Measurements from ENCODE around the gene TSEN15.
"Not testable (repeated sequence)": the region's sequence is repeated elsewhere in the genome, so short reads cannot be mapped to it uniquely, and the experiment has no call there.

Gene TSEN15

DNA sequence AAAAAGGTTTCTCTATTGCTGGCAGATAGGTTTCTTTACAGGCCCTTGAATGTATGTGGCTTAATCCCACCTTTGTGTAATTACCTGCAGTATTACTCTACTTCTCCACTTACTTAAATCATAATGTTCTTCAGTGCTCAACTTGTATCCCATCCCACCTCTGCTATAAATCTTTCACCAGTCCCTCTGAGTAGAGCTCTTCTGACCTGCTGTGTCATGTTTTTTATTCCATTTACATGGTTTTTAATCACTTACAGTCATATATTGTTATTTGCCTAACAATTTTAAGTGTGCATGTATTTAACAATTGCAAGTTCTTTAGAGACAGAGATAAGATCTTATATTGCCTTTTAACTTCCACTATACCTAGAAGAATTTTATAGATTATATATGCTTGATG, 2.4 kb downstream of the TSEN15 start:
- DNase-seq (ENCODE audit: low read depth in 2 of 2) = no peak

DNA sequence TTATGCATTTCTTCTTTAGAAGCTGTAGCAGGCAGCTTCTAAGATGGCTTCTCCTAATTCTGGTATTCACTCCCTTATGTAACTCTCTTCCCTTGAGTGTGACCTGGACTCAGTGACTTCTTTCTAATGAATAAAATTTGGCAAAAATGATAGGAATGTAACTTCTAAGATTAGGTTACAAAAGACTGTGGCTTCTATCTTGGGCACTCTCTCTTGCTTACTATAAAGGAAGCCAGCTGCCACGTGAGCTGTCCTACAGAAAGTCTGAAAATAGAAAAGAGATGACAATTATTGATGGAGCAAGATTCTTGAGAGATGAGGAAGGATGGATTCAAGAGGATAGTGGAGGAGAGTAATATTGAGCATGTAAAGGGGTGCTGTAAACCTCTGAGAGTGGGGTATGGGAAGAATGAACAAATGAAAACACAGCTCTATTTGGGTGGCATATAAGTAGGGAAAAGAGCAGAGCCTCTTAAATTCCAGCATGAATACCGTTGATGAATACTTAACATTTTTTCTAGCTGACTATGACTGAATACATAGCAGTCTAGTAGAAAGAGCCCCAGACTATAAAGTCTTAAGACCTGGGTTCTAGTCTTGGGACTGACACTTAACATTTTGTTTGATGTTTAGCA, 5.5 kb downstream of the TSEN15 start:
- DNase-seq (ENCODE audit: low read depth in 2 of 2) = no peak

DNA sequence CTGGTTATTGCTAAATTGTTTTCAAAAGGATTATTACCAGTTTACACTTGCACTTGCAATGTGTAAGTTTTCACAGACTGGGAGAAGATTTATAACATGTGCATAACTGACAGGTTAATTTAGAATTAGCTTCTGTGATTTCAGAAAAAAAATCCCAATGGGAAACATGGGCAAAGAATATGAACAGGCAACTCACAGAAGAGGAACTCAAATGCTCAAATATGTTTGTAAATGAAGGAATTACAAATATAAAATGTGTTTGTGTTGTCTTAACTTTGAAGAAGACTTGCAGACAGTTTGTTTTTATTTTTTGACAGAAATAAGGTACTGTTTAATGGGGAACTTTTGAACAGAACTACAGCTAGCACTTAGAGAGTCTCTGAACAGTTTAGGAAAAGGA, 8.4 kb downstream of the TSEN15 start:
- DNase-seq (ENCODE audit: low read depth in 2 of 2) = no peak

DNA sequence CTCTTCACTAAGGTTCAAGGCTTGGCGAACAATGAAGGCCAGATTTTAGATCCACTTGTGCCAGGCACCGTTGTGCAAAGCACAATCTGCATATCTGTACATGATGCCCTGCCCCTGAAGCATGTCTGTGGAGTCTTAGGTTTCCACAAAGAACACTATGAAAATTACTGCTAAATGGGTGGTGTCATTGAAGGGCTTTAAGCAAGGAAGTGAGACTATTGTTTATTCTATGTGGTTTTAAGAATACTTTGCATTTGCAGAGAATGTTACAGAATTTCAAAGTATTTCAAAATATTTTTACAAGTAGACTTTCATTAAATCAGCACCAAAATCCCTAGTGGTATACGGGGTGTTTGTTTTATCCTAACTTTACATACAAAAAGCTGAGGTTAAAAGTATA, 8.8 kb downstream of the TSEN15 start:
- no peak for DNase-seq (ENCODE audit: low read depth in 2 of 2)

DNA sequence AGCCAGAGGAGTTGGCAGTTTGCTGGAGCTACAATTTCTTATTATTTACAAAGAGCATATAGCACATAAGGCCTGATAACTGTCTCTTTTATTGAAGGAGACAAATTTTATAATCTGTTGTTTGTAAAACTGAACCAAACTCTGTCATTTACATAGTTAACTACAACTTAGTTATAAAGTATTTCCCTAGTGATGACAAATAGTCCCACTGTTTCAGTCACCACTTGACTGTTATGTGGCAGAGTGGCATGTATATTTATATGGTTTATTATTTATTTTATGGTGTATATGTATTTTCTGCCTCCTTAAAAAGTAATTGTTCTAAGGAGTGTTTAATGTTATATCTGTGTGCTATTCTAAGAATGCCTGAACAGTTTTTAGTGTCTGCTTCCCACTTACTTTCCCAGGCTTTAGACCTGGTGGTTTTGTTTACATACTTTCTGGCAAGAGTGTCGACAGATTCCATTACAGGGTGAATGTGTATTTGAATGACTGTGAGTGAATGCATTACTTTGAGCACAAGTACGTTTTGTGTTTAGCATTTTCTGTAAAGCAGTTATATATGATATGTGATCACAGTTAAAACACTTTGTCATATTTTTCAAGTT, 10.0 kb downstream of the TSEN15 start:
- no peak for DNase-seq (ENCODE audit: low read depth in 2 of 2)

DNA sequence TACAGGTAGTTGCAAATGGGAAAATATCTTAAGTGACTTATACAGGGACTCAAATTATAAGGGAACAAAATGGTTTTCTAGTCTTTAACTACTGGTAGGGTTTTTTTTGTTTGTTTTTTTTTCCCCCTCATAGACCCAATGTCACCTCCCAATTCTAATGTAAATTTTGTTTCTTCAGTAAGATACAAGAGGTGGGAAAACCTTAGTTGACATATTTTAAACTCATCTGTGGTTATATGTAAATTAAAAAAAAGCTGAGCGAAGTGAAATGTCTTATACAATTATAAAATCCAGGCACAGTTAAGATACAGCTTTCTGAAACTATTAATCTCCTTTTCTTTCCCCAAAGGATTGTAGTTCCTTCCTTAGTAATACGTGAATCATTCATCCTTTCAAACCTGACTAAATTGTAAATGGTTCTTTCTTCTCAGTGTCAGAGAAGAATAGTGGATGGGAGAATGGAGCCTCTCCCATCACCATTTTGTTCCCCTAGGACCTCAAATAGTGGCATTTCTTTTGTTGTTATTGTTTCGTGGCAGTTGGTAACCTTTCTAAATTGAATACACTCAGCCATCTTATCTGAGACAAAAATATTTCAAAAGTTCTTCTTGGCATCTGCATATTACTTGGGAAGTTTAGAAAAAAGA, 11.2 kb downstream of the TSEN15 start:
- DNase-seq (ENCODE audit: low read depth in 2 of 2) = no peak

DNA sequence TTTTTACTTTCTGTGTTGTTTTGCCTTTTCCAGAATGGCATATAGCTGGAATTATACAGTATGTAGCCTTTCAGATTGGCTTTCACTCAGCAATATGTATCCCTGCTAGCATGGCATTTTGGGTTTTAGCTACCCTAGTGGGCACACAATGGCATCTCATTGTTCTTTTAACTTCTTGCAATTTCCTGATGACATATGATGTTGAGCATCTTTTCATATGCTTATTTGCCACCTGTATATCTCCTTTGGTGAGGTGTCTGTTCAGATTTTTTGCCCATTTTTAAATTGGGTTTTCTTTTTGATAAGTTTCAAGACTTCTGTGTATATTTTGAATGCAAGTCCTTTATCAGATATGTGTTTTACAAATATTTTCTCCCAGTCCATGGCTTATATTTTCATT, 14.0 kb downstream of the TSEN15 start:
- no peak for DNase-seq (ENCODE audit: low read depth in 2 of 2)

DNA sequence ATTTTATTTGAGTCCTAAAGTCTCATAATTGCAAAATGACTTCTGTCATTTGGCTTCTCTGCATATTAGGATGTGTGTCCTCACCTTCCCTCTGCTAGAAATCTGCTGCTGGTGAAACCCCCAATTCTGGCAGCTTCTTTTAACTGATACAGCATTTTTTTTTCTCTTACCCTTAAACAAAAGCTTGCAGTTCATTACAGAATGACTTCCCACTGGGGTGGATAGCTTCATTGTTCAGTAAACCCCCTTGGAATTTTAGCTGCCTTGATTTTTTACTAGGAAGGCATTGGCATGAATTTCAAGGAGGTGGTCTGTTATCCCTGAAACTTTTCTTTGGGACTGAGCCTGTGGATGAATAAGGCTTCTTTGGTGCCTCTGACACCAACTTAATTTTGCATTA, 16.8 kb downstream of the TSEN15 start:
- no peak for DNase-seq (ENCODE audit: low read depth in 2 of 2)

DNA sequence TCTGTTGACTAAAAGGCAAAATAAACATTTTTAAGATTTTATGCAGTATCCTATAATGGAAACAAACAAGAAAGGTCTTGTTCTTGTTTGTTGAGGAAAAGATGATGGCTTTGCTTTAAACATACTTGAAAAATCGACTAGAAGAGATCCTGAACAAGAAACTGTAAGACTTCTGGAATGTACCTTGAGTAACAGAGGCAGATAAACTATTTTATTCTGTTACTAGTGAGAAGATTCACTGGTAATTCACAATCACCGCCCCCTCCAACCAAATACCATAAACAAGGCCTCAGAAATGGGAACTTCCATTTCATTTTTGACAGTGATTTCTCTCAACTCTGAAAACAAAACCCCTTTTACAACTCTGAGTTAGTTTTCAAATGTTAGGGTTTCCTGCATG, 18.1 kb downstream of the TSEN15 start:
- no peak for DNase-seq (ENCODE audit: low read depth in 2 of 2)

DNA sequence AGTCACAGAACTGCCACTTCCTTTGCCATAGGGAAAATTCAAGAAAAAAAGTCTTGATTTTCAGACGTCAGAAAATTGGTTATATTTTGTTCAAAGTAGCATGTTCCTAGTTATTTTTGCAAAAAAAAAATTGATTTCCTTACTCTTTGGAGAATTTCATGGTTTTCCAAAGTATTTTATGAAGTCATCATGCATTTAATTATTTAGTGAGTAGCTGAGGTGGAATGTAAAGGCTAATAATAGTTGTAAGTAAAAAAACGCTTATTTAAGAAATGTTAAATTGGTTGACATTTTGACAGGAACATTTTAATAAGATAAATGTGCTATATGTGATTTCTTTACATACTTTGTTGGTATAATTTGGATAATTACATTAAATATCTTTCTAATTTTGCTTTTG, 20.8 kb downstream of the TSEN15 start:
- DNase-seq (ENCODE audit: low read depth in 2 of 2) = no peak

DNA sequence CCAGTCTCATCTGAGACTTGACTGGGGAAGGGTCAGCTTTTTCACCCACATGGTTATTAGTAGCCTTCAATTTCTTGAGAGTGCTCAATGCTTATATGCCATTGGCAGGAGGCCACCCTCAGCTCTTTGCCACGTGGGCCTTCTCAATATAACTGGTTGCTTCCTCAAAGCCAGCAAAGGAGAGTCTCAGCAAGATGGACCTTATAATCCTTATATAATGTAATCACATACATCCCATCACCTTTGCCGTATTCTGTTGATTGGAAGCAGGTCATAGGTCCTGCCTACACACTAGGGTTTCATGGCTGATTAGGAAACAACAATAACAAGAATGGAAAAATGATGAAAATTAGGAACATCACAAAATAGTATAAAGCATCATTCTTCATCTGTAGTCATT, 22.9 kb downstream of the TSEN15 start:
- no peak for DNase-seq (ENCODE audit: low read depth in 2 of 2)

DNA sequence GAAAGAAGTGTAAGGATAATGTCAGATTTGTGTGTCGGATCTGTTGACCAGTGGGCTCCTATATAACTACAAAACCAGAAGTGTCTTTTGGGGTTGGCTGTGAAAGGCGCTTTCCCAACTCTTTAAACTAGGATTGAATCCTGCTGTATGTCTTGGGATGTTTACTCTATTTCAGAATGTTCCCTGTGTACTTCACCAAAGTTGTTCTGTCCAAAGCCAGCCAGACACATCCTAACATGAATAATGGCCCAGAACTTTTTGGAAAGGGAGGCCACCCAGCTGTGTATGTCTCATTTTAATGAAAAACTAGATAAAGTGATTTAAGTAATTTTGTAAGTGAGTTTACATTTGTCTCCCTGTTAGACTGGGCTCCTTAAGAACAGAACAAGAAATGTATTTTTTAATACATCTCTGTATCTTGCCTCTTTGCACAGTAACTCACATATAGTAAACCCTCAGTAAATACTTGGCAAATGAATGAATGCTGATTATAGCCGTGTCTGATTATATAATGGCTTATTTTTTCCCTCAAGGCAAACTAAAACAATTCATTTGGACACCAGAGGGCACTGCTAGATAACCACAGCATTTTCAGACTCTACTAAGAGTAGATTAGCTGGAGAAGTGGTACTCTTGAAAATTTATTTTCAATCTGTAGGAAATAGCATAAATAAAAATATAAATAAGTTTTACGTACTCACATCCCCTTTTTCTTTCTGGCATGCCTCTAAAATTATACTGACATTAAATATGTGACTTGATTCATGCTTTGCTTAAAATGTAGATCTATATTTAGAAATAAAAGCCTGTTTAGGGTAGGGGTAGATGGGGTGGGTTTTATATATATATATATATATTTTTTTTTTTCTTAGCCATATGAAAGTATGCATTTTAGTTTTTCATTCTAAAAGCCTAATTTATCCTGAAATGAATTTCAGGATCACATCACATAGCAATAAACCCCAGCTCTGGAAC, 23.8 kb downstream of the TSEN15 start:
- no peak for DNase-seq (ENCODE audit: low read depth in 2 of 2)

DNA sequence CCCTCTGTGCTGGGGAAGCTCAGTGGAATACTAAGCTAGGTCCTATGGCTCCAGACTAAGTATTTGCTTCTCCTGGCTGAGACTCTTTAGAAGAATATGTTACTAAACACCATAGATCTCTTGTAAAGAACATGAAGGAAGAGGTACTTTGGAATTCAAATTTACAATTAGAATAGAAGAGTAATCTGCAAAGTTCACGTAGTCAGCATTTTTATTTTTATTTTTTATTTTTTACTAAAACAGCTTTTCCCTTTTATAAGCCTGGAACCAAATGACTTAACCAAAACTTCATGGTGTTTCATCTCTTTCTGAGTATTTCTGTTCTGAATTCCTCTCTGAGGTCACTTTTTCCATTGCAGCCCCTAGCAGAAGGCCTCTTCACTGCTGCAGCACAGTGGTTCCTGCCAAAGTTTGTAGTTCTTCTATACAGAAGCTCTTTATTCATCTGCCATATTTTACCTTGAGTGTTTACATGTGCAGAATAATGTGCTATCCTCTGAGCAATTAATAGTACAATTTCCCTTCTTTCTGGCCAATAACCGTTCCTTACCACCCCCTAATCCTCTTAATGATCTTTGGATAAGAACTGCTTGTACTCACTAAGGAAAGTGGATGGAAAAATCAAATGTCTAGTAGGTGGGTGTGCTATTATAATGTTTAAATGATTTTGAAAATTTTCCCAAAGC, 27.2 kb downstream of the TSEN15 start:
- no peak for DNase-seq (ENCODE audit: low read depth in 2 of 2)

DNA sequence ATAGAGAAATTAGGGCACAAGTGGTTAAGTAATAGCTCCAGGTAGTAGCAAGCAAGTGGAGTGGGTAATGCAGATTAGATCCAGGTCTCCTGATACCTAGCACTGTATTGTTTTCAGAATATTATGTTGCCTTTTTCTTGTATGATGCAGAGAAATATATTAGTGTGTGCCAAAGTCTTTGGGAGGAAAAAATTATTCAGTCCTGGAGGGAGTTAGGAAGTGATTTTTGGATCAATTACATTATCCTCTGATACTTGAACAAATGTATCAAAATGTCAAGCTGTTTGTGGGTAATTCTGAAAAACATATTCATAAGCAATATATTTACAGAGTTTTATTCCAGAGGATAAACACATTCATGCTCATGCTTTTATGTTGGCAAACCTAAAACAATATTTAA, 28.8 kb downstream of the TSEN15 start:
- DNase-seq (ENCODE audit: low read depth in 2 of 2) = no peak

DNA sequence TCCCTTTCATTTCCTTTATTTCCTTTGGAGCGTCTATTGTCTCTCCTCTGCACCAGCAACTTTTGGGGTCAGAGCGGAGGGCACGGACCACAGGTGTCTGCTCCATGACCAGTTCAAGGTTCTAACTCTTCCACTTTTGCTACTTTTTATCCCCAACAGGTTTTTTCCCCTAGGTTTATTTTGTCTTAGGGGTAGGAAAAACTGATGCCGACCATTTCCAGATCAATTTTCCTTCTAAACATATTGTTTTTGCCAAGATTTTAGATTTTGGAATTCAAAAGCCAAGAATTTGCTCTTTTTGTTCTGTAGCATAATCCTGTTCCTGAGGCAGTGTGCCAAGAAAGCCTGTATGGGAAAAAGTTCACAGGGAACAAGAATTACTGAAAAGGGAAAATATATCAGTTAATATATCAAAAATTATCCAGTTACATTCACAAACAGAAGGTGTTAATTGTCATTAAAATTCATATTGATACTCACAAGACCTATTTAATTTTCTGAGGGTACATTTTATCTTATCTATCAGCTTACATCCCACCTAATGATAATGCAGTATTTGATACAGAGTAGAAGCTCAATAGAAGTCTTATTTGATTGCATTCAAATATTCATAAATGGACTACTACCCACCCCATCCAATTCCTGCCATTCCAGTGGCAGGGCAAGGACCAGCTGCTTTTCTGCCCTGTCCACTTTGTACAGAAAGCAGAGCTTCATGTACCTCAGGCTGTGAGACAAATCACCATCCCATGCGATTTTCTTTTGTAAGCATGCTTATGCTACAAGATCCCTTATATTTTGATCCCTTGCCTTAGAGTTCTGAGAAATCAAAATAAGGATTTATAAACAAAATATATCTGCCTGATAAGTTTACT, 31.2 kb downstream of the TSEN15 start:
- DNase-seq (ENCODE audit: low read depth in 2 of 2) = no peak

DNA sequence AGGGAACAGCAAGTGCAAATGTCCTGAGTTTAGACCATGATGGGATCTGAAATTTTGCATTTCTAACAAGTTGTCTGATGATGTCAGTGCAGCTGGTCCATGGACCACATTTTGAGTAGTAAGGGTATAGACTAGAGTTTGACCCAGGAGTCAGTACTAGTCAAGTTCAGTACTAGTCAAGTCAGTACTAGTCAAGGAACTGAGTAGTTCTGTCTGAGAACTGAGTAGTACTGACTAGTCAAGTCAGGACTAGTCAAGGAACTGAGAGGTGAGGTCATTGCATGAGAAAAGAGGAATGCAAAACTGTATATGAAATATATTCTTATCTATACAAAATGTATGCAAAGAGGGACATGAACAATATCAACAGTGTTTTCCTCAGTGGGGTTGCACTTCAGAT, 34.1 kb downstream of the TSEN15 start:
- DNase-seq (ENCODE audit: low read depth in 2 of 2) = no peak

DNA sequence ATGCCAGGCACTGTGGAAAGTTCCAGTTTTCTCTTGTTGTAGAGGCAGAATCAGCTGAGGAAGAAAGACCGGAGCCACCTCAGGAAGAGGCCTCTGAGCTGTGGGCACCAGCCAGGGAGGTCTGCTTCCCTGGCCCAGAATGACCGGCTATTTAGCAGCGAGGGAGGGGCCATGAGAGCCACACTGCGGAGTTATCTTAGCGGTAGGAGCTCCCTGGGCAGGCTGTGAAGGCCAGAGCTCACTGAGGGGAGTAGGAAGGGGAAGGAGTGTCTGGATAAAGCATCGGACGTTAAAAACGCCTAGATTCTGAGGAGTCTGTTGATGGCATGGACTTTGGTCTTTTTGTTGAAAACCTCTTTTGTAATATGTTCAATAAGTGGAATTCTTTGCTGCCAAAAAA, 36.5 kb downstream of the TSEN15 start:
- DNase-seq (ENCODE audit: low read depth in 2 of 2) = no peak

DNA sequence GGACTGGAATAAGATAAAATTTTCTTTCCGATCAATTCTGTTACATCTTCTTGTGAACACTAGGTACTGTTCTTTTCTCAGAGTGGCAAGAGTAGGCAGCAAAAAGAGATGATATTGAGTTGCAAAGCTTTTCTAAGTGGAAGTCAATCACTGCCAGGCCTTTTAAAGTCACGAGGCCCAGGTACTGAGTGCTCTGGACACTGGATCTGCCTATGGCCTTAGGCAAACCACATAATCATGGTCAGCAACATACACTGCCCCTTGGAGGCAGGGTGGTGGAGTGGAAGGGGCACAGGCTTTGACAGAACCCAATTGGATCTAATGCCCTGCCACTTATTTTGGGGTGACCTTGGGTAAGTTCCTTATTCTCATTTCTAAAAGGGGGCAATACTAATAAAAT, 41.5 kb downstream of the TSEN15 start:
- no peak for DNase-seq (ENCODE audit: low read depth in 2 of 2)

DNA sequence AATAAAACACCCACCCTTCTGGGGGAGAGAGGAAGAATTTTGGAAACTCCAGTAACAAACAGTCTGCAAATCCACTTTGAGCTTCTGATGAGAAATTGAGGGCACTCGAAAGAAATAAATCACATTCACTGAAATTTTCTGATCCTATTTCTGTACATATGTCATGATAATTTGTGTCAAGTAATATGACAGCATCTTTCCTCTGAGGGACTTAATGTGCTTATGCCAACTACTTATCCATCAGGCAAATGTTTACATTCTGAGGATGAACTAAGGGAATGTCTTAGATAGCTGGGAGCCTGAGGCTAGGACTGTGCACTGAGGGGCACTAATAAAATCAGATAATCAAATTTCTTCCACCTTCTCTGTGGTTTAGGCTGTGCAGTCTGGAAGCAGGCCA, 44.5 kb downstream of the TSEN15 start:
- no peak for DNase-seq (ENCODE audit: low read depth in 2 of 2)

DNA sequence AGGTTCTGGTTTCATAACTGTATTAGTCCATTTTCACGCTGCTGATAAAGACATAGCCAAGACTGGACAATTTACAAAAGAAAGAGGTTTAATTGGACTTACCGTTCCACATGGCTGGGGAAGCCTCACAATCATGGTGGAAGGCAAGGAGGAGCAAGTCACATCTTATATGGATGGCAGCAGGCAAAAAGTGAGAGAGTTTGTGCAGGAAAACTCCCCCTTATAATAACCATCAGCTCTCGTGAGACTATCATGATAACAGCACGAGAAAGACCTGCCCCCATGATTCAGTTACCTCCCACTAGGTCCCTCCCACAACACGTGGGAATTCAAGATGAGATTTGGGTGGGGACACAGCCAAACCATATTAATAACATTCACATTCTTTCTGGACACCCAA, 45.0 kb downstream of the TSEN15 start:
- DNase-seq (ENCODE audit: low read depth in 2 of 2) = not testable (repeated sequence)

DNA sequence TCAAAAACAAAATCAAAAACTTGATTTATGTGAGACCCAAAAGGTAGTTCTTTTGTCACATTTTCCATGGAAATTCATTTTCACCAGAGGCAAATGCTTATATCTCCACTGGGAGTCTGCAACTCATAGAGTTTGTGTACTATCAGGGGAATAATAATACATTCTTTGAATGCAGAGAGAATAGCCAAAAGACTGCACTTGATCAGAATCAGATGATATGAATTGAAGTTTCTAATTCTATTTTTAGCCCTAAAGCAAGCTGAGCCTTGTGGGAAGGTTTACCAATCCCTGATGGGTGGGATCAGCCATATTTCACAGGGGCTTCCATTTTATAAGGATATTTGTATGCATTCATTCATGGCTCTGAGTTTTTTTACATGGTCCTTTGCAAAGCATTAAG, 49.6 kb downstream of the TSEN15 start:
- no peak for DNase-seq (ENCODE audit: low read depth in 2 of 2)

All from stimulated activated CD4-positive, alpha-beta T cell treated with anti-CD3 and anti-CD28 coated beads, Interleukin-1b, Interleukin-23, amount 100 ng/mL, for 1 hour (primary cell).